H9 (cell line): ENCODE measurements around the gene EOGT. TPM values are rescaled to one million over a fixed set of nuclear protein-coding genes. Genes with fewer than 3 reads are reported as not detected.

ENCODE experiments used
- DNase-seq: peaks from one replicate; pipeline ENCODE4 v3.0.0-alpha.2; 2017
- H2AFZ ChIP-seq: one replicate; pipeline ENCODE4 v1.6.1; 2013; ENCODE audit warnings: mild to moderate bottlenecking, low read length, control low read depth, moderate library complexity
- H2AK5ac ChIP-seq: 2 replicates; pipeline ENCODE4 v1.6.1; 2013; ENCODE audit warnings: low read length, control low read depth, mixed read lengths; ENCODE audit not compliant: insufficient read length
- H2BK120ac ChIP-seq: one replicate; pipeline ENCODE4 v1.6.1; 2013; ENCODE audit warnings: low read depth, mild to moderate bottlenecking, low read length, control low read depth, inconsistent platforms; ENCODE audit not compliant: poor library complexity, severe bottlenecking
- H2BK12ac ChIP-seq: 2 replicates; pipeline ENCODE4 v1.6.1; 2013; ENCODE audit warnings: low read length, control low read depth, mixed read lengths, low read depth; ENCODE audit not compliant: insufficient read length
- H2BK15ac ChIP-seq: 2 replicates; pipeline ENCODE4 v1.6.1; 2013; ENCODE audit warnings: low read depth, low read length, control low read depth
- H2BK20ac ChIP-seq: one replicate; pipeline ENCODE4 v1.6.1; 2013; ENCODE audit warnings: low read depth, mild to moderate bottlenecking, low read length, control low read depth, inconsistent platforms; ENCODE audit not compliant: poor library complexity, severe bottlenecking
- H2BK5ac ChIP-seq: 2 replicates; pipeline ENCODE4 v1.6.1; 2013; ENCODE audit warnings: low read length, control low read depth, mixed read lengths; ENCODE audit not compliant: insufficient read length
- H3K14ac ChIP-seq: 2 replicates; pipeline ENCODE4 v1.6.1; 2013; ENCODE audit warnings: low read length, control low read depth; ENCODE audit not compliant: insufficient read depth
- H3K18ac ChIP-seq: 2 replicates; pipeline ENCODE4 v1.6.1; 2013; ENCODE audit warnings: low read depth, mild to moderate bottlenecking, mixed read lengths, low read length, control low read depth; ENCODE audit not compliant: insufficient read length
- H3K23ac ChIP-seq: 2 replicates; pipeline ENCODE4 v1.6.1; 2013; ENCODE audit warnings: low read length, control low read depth, mixed read lengths, low read depth; ENCODE audit not compliant: insufficient read length
- H3K23me2 ChIP-seq: 2 replicates; pipeline ENCODE4 v1.6.1; 2013; ENCODE audit warnings: low read depth, mild to moderate bottlenecking, mixed read lengths, low read length, control low read depth; ENCODE audit not compliant: insufficient read length, poor library complexity, severe bottlenecking
- H3K27ac ChIP-seq: 2 replicates; pipeline ENCODE4 v1.5.1; 2013; ENCODE audit warnings: low read length, control low read depth, mixed read lengths, low read depth; ENCODE audit not compliant: insufficient read length
- H3K27me3 ChIP-seq: 2 replicates; pipeline ENCODE4 v1.6.1; 2013; ENCODE audit warnings: low read length, control low read depth, inconsistent platforms; ENCODE audit not compliant: insufficient read depth
- H3K4ac ChIP-seq: 2 replicates; pipeline ENCODE4 v1.6.1; 2013; ENCODE audit warnings: low read depth, mild to moderate bottlenecking, control low read depth, inconsistent platforms, low read length, moderate library complexity
- H3K4me1 ChIP-seq: 2 replicates; pipeline ENCODE4 v1.6.1; 2013; ENCODE audit warnings: low read length, control low read depth, inconsistent platforms; ENCODE audit not compliant: insufficient read depth
- H3K4me2 ChIP-seq: 2 replicates; pipeline ENCODE4 v1.6.1; 2013; ENCODE audit warnings: low read length, control low read depth, mixed read lengths; ENCODE audit not compliant: insufficient read length, insufficient read depth
- H3K56ac ChIP-seq: 2 replicates; pipeline ENCODE4 v1.6.1; 2013; ENCODE audit warnings: low read depth, mild to moderate bottlenecking, mixed read lengths, low read length, control low read depth; ENCODE audit not compliant: insufficient read length
- H3K79me1 ChIP-seq: 2 replicates; pipeline ENCODE4 v1.6.1; 2013; ENCODE audit warnings: low read depth, mild to moderate bottlenecking, moderate library complexity, low read length, control low read depth, inconsistent platforms; ENCODE audit not compliant: insufficient read depth, poor library complexity, severe bottlenecking
- H3K79me2 ChIP-seq: 2 replicates; pipeline ENCODE4 v1.6.1; 2013; ENCODE audit warnings: low read length, control low read depth, inconsistent platforms; ENCODE audit not compliant: insufficient read depth
- H3K9ac ChIP-seq: 2 replicates; pipeline ENCODE4 v1.6.1; 2013; ENCODE audit warnings: low read length, control low read depth, mixed read lengths; ENCODE audit not compliant: insufficient read length; ENCODE audit errors: extremely low read depth
- H3K9me3 ChIP-seq: one replicate; pipeline ENCODE4 v1.6.1; 2013; ENCODE audit warnings: low read depth, low read length, inconsistent platforms; ENCODE audit not compliant: control insufficient read depth
- H3T11ph ChIP-seq: one replicate; pipeline ENCODE4 v1.6.1; 2013; ENCODE audit warnings: mild to moderate bottlenecking, low read length, control low read depth, inconsistent platforms
- H4K20me1 ChIP-seq: one replicate; pipeline ENCODE4 v1.6.1; 2013; ENCODE audit not compliant: control insufficient read depth, insufficient read length, insufficient read depth
- H4K5ac ChIP-seq: 2 replicates; pipeline ENCODE4 v1.6.1; 2013; ENCODE audit warnings: low read depth, mild to moderate bottlenecking, mixed read lengths, low read length, control low read depth; ENCODE audit not compliant: insufficient read length
- H4K8ac ChIP-seq: replicated peaks from 2 replicates; pipeline ENCODE4 v1.6.1; 2013; ENCODE audit warnings: low read length, control low read depth, mixed read lengths, low read depth; ENCODE audit not compliant: insufficient read length
- H4K91ac ChIP-seq: 2 replicates; pipeline ENCODE4 v1.6.1; 2013; ENCODE audit warnings: low read depth, mild to moderate bottlenecking, moderate library complexity, mixed read lengths, low read length, control low read depth; ENCODE audit not compliant: insufficient read length
- H3K27ac Mint-ChIP-seq, 3 experiments: 2 replicates in 2 of 3; 3 replicates in 1 of 3; pipeline ENCODE4 v1.8.0; 2020 to 2021; ENCODE audit warnings: mixed read lengths in 3 of 3, mild to moderate bottlenecking in 1 of 3, moderate library complexity in 1 of 3
- H3K27me3 Mint-ChIP-seq: 2 replicates; pipeline ENCODE4 v1.8.0; 2021; ENCODE audit warnings: low read depth, mild to moderate bottlenecking, moderate library complexity, mixed read lengths
- H3K36me3 Mint-ChIP-seq, 3 experiments: 2 replicates in 2 of 3; 3 replicates in 1 of 3; pipeline ENCODE4 v1.8.0; 2020 to 2021; ENCODE audit warnings: low read depth in 3 of 3, mixed read lengths in 3 of 3; ENCODE audit not compliant: insufficient read depth in 1 of 3
- H3K4me1 Mint-ChIP-seq, 2 experiments: 2 replicates each; pipeline ENCODE4 v1.8.0; 2020; ENCODE audit warnings: mixed read lengths in 2 of 2
- H3K4me3 Mint-ChIP-seq, 2 experiments: 2 replicates in 1 of 2; 3 replicates in 1 of 2; pipeline ENCODE4 v1.8.0; 2020 to 2021; ENCODE audit warnings: mild to moderate bottlenecking in 2 of 2, mixed read lengths in 2 of 2, moderate library complexity in 1 of 2
- H3K9me3 Mint-ChIP-seq, 2 experiments: 2 replicates in 1 of 2; 3 replicates in 1 of 2; pipeline ENCODE4 v1.8.0; 2020; ENCODE audit warnings: mild to moderate bottlenecking in 2 of 2, mixed read lengths in 2 of 2, moderate library complexity in 1 of 2
- total RNA-seq: library from RNA; stranded (reverse); gene quantifications from 2 replicates; pipeline ENCODE4 v1.2.1, GENCODE V29; 2021
- TF ChIP-seq, protein P1 (sequence below): fragments of 200-600 bp; sonication (generic); conservative IDR thresholded peaks from 3 replicates; pipeline ENCODE4 v1.8.0; 2021; ENCODE audit warnings: antibody characterized with exemption, mild to moderate bottlenecking

Gene EOGT
- total RNA-seq, 1 experiment from 2014 or later: 30.5 TPM

DNA sequence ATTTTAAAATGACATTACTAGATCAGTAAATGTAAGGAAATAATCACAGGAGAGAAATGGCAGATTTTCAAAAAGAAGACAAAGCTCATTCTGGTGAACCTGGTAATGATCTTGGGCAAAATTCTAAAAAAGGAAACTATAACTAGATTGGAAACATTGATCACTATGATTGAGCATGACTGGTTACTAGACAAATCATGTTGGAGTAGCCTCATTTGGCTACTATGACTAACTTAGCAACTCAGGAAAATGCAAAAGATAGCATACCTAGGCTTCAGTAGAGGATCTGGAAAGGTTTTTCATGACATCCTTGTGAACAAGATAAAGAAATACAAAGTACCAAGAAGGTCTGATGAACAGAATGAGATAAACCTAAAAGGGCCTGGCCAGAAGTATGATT, 46.2 kb upstream of the EOGT start:
- Histone ChIP-seq H2AFZ (no peak overlapping the region), H3K27me3 (no peaks in the 10 kb centered on the region), H2AK5ac (no peak overlapping the region), H3K27ac (no peak overlapping the region), H2BK15ac (no peak overlapping the region), H3K4me1 (no peaks in the 10 kb centered on the region), H3K79me1 (no peaks in the 10 kb centered on the region), H3K18ac (no peak overlapping the region), H3K4me2 (no peak overlapping the region), H3K56ac (no peak overlapping the region), H3K79me2 (no peaks in the 10 kb centered on the region), H4K8ac (no peak overlapping the region), H3K14ac (no peak overlapping the region), H3T11ph (no peak overlapping the region), H4K91ac (no peak overlapping the region), H3K9ac (no peak overlapping the region), H4K5ac (no peak overlapping the region), H3K23ac (no peak overlapping the region), H3K23me2 (no peaks in the 10 kb centered on the region), H3K9me3 (no peaks in the 10 kb centered on the region), H2BK5ac (no peak overlapping the region), H4K20me1 (no peaks in the 10 kb centered on the region), H2BK12ac (no peak overlapping the region), H3K4ac (no peak overlapping the region), H2BK120ac (no peak overlapping the region), H2BK20ac (no peak overlapping the region)
- TF ChIP-seq, protein P1, sequence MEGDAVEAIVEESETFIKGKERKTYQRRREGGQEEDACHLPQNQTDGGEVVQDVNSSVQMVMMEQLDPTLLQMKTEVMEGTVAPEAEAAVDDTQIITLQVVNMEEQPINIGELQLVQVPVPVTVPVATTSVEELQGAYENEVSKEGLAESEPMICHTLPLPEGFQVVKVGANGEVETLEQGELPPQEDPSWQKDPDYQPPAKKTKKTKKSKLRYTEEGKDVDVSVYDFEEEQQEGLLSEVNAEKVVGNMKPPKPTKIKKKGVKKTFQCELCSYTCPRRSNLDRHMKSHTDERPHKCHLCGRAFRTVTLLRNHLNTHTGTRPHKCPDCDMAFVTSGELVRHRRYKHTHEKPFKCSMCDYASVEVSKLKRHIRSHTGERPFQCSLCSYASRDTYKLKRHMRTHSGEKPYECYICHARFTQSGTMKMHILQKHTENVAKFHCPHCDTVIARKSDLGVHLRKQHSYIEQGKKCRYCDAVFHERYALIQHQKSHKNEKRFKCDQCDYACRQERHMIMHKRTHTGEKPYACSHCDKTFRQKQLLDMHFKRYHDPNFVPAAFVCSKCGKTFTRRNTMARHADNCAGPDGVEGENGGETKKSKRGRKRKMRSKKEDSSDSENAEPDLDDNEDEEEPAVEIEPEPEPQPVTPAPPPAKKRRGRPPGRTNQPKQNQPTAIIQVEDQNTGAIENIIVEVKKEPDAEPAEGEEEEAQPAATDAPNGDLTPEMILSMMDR: no peak
- no peak for DNase-seq
- Mint-ChIP-seq H3K4me3 (no peak overlapping the region), H3K27me3 (no peaks in the 10 kb centered on the region), H3K36me3 (peaks cover 33 to 75% (median 71%) of the 10 kb centered on the region in 3 experiments), H3K4me1 (no peaks in the 10 kb centered on the region), H3K27ac (no peak overlapping the region), H3K9me3 (no peaks in the 10 kb centered on the region)
